ENCODE data around the gene CYB561. TPM values are rescaled to one million over a fixed set of nuclear protein-coding genes. Genes with fewer than 3 reads are reported as not detected.

The CYB561 gene
- total RNA-seq, 1 donor from 2014 or later, result 26.7 TPM

GRCh38 chr17:63435681-63436522 lies 10.2 kb downstream of the CYB561 start:
- no peak for DNase-seq (ENCODE audit: low spot score)

DNA sequence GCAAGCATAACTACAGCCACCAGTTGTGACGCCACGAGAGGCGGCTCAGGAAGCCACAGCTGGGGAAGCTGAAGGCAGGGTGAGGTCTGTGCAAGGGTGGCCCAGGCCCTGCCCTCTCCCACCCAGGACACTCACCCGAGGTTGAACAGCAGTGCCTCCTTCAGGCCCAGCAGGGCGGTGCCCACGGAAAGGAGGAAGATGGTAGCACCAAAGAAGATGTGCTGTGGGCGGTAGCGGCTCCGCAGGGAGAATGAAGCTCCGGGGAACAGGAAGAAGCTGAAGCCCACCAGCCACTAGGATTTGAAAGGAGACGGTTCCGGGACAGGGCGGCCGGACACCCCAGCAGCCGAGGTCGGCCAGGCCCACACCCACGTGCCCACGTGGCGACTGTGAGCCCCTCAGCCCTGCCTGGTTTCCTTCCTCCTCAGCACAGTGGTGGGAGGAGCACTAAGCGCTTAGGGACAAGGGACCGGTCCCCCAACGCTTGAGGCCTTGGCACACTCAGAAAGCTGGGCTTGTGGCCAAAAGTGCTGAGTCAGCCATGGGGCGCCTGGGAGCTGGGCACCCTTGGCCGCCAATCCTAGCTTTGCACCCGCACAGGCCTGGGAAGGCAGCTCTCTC lies 11.0 kb downstream of the CYB561 start:
- no peak for DNase-seq (ENCODE audit: low spot score)

GRCh38 chr17:63433746-63434591 lies 12.1 kb downstream of the CYB561 start:
- no peak for DNase-seq (ENCODE audit: low spot score)

DNA sequence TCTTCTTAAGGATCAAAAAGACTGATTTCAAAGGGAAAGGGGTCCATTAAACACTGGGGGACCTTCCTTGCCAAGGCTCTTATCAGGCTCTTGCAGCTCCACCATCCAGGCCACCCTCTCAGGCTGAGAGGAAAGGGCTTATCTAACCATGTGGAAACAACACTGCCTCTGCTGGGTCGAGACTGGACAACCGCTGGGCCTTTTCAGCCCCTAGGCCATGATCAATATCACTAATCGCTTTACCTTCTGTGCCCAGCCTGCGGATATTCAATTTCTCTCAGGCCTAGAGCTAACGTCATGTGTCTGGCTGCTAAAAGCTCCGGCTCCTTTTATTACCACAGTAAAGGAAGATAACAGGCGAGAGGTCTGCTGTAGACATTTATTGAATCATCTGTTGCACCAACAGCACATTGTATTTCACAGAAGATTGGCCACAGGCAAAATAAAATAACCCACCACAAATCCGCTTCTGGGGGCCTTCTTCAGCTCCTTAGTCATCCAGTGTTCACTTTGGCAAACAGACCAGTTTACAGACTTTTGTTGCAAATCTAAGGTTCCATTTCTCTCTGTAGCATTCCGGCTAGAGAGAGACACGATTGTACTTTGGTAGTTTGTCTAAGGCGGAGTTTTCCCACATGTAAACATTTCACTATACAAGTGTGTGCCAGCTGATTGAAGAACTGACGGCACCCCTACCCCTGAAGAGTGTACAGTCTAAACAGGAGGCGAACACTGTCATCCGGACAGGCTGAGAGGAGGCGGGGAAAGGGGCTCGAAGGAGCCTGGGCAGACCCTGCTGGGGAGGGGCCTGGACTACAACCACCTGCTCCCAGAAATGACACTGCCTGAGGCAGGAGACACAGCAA lies 13.9 kb downstream of the CYB561 start:
- DNase-seq (ENCODE audit: low spot score), result no peak

DNA sequence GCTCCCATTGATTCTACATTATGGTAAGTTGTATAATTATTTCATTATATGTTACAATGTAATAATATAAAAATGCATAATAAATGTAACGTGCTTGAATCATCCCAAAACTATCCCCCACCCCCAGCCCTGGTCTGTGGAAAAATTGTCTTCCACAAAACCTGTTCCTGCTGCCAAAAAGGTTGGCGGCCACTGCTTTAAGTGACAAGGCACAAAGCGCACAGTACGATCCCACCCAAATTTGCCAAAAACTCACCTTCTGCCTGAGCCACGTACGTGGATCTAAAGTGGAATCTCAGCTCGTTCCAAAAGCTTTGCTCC lies 14.5 kb downstream of the CYB561 start:
- no peak for DNase-seq (ENCODE audit: low spot score)

- DNase-seq (ENCODE audit: low spot score), result peak; percentile 85
Observed at GRCh38 chr17:63430223-63430622, 15.9 kb downstream of the CYB561 start.

- DNase-seq (ENCODE audit: low spot score), result peak; percentile 33
Observed at GRCh38 chr17:63429766-63430165, 16.3 kb downstream of the CYB561 start.

- no peak for DNase-seq (ENCODE audit: low spot score)
Observed at GRCh38 chr17:63426917-63427308, 19.2 kb downstream of the CYB561 start.

DNA sequence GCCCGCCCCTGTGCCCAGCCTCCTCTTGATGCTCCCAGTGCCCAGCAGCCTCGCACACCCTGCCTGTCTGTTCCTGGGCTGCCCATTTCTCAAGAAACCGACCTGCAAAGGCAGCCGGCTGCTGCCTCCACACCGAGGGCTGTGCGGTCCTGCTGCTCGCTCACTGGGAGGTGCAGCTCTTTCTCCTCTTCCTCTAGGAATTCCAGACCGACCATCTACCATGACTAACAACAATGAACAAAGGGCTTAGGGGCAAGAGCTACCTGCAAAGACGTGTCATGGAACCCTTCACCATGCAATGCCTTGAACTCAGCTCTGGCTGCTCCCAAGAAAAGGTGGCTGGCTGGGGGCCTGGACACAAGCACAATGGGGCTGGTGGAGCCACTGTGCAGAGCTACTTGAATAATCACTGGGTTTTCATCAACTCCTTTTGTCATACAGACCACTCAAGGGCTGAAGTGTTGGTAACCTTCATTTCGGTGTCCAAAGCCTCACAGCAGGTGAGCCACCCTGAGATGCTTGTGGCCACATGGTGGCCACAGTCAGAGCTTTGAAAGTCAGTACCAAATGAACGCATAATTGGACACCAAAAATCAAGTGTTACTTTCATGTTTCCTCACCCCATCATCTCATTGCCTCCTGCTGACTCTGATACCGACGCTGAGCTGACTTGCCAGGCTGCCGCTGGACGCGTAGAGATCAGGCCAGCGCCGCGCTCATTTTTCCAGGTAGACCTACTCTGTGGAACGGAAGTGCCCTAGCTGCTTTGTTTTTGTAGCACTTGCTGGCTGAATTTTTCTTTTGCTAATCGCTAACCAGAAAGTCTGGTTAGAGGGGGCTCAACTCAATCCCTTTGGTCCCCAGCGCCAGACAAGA lies 19.8 kb downstream of the CYB561 start:
- DNase-seq (ENCODE audit: low spot score), result peak; percentile 57

DNA sequence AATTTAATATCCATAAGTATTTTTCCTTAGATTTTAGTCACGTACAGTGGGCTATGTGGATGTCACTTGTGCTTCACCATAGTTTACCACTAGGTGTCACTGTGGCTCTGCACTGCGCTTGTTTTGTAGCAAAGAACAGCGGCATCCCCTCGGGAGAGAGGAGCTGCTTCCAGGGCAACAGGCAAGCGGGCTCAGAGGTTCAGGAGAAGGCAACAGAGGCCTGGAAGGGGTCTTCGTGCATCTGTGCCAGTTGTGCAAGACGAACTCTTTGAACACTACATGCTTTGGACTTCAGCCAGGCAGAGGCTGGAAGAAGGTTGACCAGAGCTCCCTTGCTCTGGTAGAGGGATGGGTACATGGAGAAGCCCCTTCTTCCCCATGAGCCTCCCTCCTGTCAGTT lies 20.6 kb downstream of the CYB561 start:
- DNase-seq (ENCODE audit: low spot score), result no peak

GRCh38 chr17:63423963-63424362 lies 22.1 kb downstream of the CYB561 start:
- no peak for DNase-seq (ENCODE audit: low spot score)

- no peak for DNase-seq (ENCODE audit: low spot score)
Observed at GRCh38 chr17:63423251-63423950, 22.7 kb downstream of the CYB561 start.

DNA sequence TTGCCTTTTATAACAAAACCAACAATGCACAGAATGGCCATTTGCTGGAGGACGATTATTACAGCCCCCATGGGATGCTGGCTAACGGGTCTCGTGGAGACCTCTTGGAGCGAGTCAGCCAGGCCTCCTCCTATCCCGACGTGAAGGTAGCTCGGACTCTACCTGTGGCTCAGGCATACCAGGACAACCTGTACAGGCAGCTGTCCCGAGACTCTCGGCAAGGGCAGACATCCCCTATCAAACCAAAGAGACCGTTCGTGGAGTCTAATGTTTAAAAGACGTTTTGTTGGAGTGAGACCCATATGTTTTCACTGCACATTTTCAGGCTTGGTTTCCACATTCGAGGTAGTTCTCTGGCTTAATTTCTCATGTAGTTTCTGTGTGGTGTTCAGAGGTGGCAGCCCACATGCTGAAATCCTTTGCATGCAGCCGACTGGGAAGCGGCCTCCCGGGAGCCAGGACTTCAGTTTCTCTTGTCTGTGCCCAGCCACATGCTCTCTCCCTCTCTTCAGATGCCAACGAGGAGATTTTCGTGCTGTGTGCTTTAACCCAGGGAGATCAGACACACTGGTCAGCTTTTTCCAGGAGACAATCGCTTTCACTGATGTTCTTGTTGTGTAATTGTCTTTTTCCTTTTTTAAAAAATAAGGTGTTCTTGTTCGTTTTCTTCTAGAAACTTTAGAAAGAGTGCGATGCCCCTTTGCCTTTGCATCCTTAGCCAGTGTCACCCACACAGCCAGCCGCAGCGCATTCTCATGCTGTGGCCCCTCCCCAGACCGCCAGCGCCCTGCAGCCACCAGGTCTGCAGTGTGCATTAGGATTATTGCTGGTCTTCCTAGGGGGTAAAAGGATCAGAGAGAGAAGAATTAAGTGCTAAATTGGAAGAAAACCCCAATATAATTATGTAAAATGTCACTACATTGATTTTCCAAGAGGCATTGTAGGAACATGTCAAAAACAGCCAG lies 24.1 kb downstream of the CYB561 start:
- no peak for DNase-seq (ENCODE audit: low spot score)

- no peak for DNase-seq (ENCODE audit: low spot score)
Observed at GRCh38 chr17:63420868-63421680, 25.0 kb downstream of the CYB561 start.

- no peak for DNase-seq (ENCODE audit: low spot score)
Observed at GRCh38 chr17:63419949-63420867, 25.9 kb downstream of the CYB561 start.

GRCh38 chr17:63419398-63419797 lies 26.7 kb downstream of the CYB561 start:
- DNase-seq (ENCODE audit: low spot score), result no peak

Data from mesenteric fat pad (tissue), 1 donor.